ENCODE data around the gene GDPD3. TPM values are rescaled to one million over a fixed set of nuclear protein-coding genes. Genes with fewer than 3 reads are reported as not detected.

Gene GDPD3
- total RNA-seq, 2 experiments from 2014 or later: 5.3 to 9.9 TPM

- Mint-ChIP-seq H3K27ac (peak overlapping the region; percentile 99), H3K36me3 (peaks cover 38% of the 10 kb centered on the region), H3K9me3 (no peaks in the 10 kb centered on the region), H3K4me3 (peak overlapping the region; percentile 97), H3K27me3 (no peaks in the 10 kb centered on the region), H3K4me1 (ENCODE audit: low read depth) (peaks cover 27% of the 10 kb centered on the region)
- peak; percentile 84 for DNase-seq
- ChIA-PET POLR2A (interaction anchor here (1.0 to 5.3 kb wide), 4 partner anchors 9 to 122 kb away, joined by 4 to 48 read pairs (median 22); partner anchors contain the start of gene TBX6), CTCF (interaction anchor here (0.8 to 3.6 kb wide), 7 partner anchors 9 to 48 kb away, joined by 3 to 33 read pairs (median 7); partner anchors contain the start of gene TBX6)
- intact Hi-C loops (cut with micrococcal nuclease): loop anchor here (2.0 to 10.0 kb wide), 2 partner anchors 319 to 591 kb away; partner anchors contain the start of genes FBRS, PRR14 and SEPTIN1
Measured at GRCh38 chr16:30063893-30064728, 49.2 kb downstream of the GDPD3 start.

GRCh38 chr16:30063278-30063892, 50.0 kb downstream of the GDPD3 start:
- ChIA-PET POLR2A (interaction anchor here (3.2 to 5.3 kb wide), 2 partner anchors 9 to 28 kb away, joined by 35 to 48 read pairs; partner anchors contain the start of gene TBX6), CTCF (interaction anchor here (0.6 to 3.6 kb wide), 7 partner anchors 8 to 851 kb away, joined by 3 to 33 read pairs (median 7); partner anchors contain the start of gene TBX6)
- peaks cover 31% of the 10 kb centered on the region for H3K36me3 Mint-ChIP-seq
- H3K9me3 Mint-ChIP-seq: no peaks in the 10 kb centered on the region
- peaks cover 20% of the 10 kb centered on the region for H3K4me1 Mint-ChIP-seq (ENCODE audit: low read depth)
- peak overlapping the region; percentile 97 for H3K4me3 Mint-ChIP-seq
- no peak for DNase-seq
- intact Hi-C loops (cut with micrococcal nuclease): loop anchor here (10.0 kb wide), 1 partner anchor 591 kb away; the partner anchor contains the start of genes FBRS and PRR14
- H3K27ac Mint-ChIP-seq: peak overlapping the region; percentile 99
- no peaks in the 10 kb centered on the region for H3K27me3 Mint-ChIP-seq

- intact Hi-C loops (cut with micrococcal nuclease): loop anchor here (10.0 kb wide), 1 partner anchor 594 kb away; the partner anchor contains the start of genes FBRS and PRR14
Measured at GRCh38 chr16:30060836-30061554, 52.3 kb downstream of the GDPD3 start.

GRCh38 chr16:30060346-30060745, 53.0 kb downstream of the GDPD3 start:
- DNase-seq: no peak
- H3K27ac Mint-ChIP-seq: no peak overlapping the region
- ChIA-PET CTCF (no interaction called here), POLR2A (no interaction called here)
- peaks cover 6% of the 10 kb centered on the region for H3K36me3 Mint-ChIP-seq
- peaks cover 11% of the 10 kb centered on the region for H3K4me1 Mint-ChIP-seq (ENCODE audit: low read depth)
- no peak overlapping the region for H3K4me3 Mint-ChIP-seq
- intact Hi-C loops (cut with micrococcal nuclease): loop anchor here (10.0 kb wide), 1 partner anchor 594 kb away; the partner anchor contains the start of genes FBRS and PRR14
- no peaks in the 10 kb centered on the region for H3K27me3 Mint-ChIP-seq
- H3K9me3 Mint-ChIP-seq: no peaks in the 10 kb centered on the region

More at GRCh38 chr16:30060836-30061554, 52.3 kb downstream of the GDPD3 start:
- Mint-ChIP-seq H3K9me3 (no peaks in the 10 kb centered on the region), H3K27me3 (no peaks in the 10 kb centered on the region), H3K27ac (no peak overlapping the region), H3K4me3 (no peak overlapping the region), H3K4me1 (ENCODE audit: low read depth) (peaks cover 7% of the 10 kb centered on the region), H3K36me3 (peaks cover 10% of the 10 kb centered on the region)
- no peak for DNase-seq
- ChIA-PET CTCF (no interaction called here), POLR2A (no interaction called here)

GRCh38 chr16:30054959-30055553, 58.3 kb downstream of the GDPD3 start:
- peak overlapping the region; percentile 79 for H3K27ac Mint-ChIP-seq
- intact Hi-C loops (cut with micrococcal nuclease): loop anchor here (5.0 kb wide), 1 partner anchor 37 kb away; the partner anchor contains the start of gene TBX6
- peaks cover 28% of the 10 kb centered on the region for H3K4me1 Mint-ChIP-seq (ENCODE audit: low read depth)
- CTCF ChIA-PET: interaction anchor here (0.6 to 3.3 kb wide), 21 partner anchors 10 to 392 kb away, joined by 3 to 33 read pairs (median 5); partner anchors contain the start of genes ALDOA, C16orf92, CDIPT and PPP4C
- H3K4me3 Mint-ChIP-seq: peak overlapping the region; percentile 42
- no peaks in the 10 kb centered on the region for H3K9me3 Mint-ChIP-seq
- POLR2A ChIA-PET: interaction anchor here (0.6 to 5.0 kb wide), 7 partner anchors 10 to 247 kb away, joined by 3 to 48 read pairs (median 4); partner anchors contain the start of genes ALDOA, HIRIP3, INO80E and TBX6
- no peaks in the 10 kb centered on the region for H3K36me3 Mint-ChIP-seq
- peak; percentile 76 for DNase-seq
- no peaks in the 10 kb centered on the region for H3K27me3 Mint-ChIP-seq

Other genes with a start within 250 kb of the GDPD3 start
- under 1 TPM; 0.38 to 0.58 TPM for gene SEZ6L2, start 214.0 kb downstream of the GDPD3 start, total RNA-seq
- 1 to 10 TPM; 1.6 to 1.9 TPM for gene ASPHD1, start 213.0 kb downstream of the GDPD3 start, total RNA-seq
- 10 to 100 TPM; 36.6 to 37.9 TPM for gene KCTD13, start 187.3 kb downstream of the GDPD3 start, total RNA-seq
- gene TMEM219, start 151.5 kb downstream of the GDPD3 start, total RNA-seq: 10 to 100 TPM; 57.1 to 64.8 TPM
- 10 to 100 TPM; 27.2 to 28.2 TPM for gene TAOK2, start 139.7 kb downstream of the GDPD3 start, total RNA-seq
- gene HIRIP3, start 117.9 kb downstream of the GDPD3 start, total RNA-seq: 10 to 100 TPM; 40.5 to 40.6 TPM
- gene INO80E, start 117.3 kb downstream of the GDPD3 start, total RNA-seq: 10 to 100 TPM; 84.1 to 94.0 TPM
- gene DOC2A, start 102.5 kb downstream of the GDPD3 start, total RNA-seq: under 1 TPM; 0.33 to 0.34 TPM
- not detected for gene C16orf92, start 90.3 kb downstream of the GDPD3 start, total RNA-seq
- 1 to 10 TPM; 5.0 TPM for gene TLCD3B, start 82.3 kb downstream of the GDPD3 start, total RNA-seq
- gene ALDOA, start 47.8 kb downstream of the GDPD3 start, total RNA-seq: 1,000 to 10,000 TPM; 1,724 to 1,734 TPM
- 100 to 1,000 TPM; 121 to 133 TPM for gene PPP4C, start 37.5 kb downstream of the GDPD3 start, total RNA-seq
- 1 to 10 TPM; 2.3 to 2.9 TPM for gene TBX6, start 21.6 kb downstream of the GDPD3 start, total RNA-seq
- 10 to 100 TPM; 32.5 to 36.9 TPM for gene YPEL3, start 17.3 kb downstream of the GDPD3 start, total RNA-seq
- 10 to 100 TPM; 85.5 to 93.1 TPM for gene MAPK3, start 9.7 kb upstream of the GDPD3 start, total RNA-seq
- 1,000 to 10,000 TPM; 1,027 to 1,051 TPM for gene CORO1A, start 70.1 kb upstream of the GDPD3 start, total RNA-seq
- gene BOLA2B, start 80.1 kb upstream of the GDPD3 start, total RNA-seq: 100 to 1,000 TPM; 156 to 159 TPM
- gene SLX1A, start 80.3 kb upstream of the GDPD3 start, total RNA-seq: 10 to 100 TPM; 98.8 to 99.9 TPM
- gene SULT1A3, start 85.7 kb upstream of the GDPD3 start, total RNA-seq: 10 to 100 TPM; 14.2 to 15.2 TPM
- 10 to 100 TPM in 1 of 2 experiments, 1 to 10 TPM in 1; 6.5 to 11.9 TPM for gene NPIPB13, start 134.9 kb upstream of the GDPD3 start, total RNA-seq
- 10 to 100 TPM; 60.7 to 61.4 TPM for gene CD2BP2, start 241.8 kb upstream of the GDPD3 start, total RNA-seq

Measured in activated CD4-positive, alpha-beta memory T cell treated with anti-CD3 and anti-CD28 coated beads for 36 hours (primary cell).